ENCODE data around the gene CLK3.

- TF ChIP-seq USF2 (IDR thresholded peaks at IDR 0.05; ENCODE audit: low read length) (no peak), CTCF (IDR thresholded peaks at IDR 0.05; ENCODE audit: control extremely low read depth in 1 of 3, insufficient read depth in 1 of 3, low read depth in 1 of 3, low read length in 3 of 3) (no peak), JUND (IDR thresholded peaks at IDR 0.05; ENCODE audit: low read length) (no peak), MAFK (IDR thresholded peaks at IDR 0.05; ENCODE audit: low read depth, low read length) (no peak)
These were observed 34.9 kb upstream of the CLK3 start for GRCh38 chr15:74580538-74581350.

Data from H1 (cell line).